KG1 (cell line): Measurements from ENCODE around the gene ANKUB1.
"Not testable (repeated sequence)": the region's sequence is repeated elsewhere in the genome, so short reads cannot be mapped to it uniquely, and the experiment has no call there.

Experiments
- DNase-seq: peaks from one replicate; lab custom pipeline; 2025; lab: John Stamatoyannopoulos, UW

Gene ANKUB1

GRCh38 chr3:149792452-149793270 lies at the start of gene ANKUB1:
TSS of gene ANKUB1 (minus strand) at chr3:149792554. CDS start at chr3:149792366, 188 bp downstream.
- no peak for DNase-seq

DNA sequence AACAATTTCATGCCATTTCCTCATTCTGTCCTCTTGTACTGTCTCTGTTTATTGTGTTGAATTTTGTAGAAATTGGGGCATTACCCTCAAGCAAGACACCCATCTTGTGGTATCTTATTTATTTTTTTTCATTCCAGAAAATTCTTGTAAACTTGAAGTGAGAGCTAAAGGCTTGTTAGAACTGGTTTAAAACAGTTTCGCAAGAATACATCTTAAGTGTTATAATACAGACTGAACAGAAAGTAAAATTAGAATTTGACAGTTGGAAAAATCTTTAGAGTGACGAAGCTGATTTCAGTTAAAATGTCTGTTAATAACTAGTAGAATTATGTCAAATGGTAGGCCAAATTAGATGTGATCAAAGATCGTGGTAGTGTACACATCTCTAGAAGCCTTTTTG lies 47.5 kb upstream of the ANKUB1 start:
- no peak for DNase-seq

- DNase-seq: not testable (repeated sequence)
Observed at GRCh38 chr3:149839469-149839868, 47.1 kb upstream of the ANKUB1 start.

GRCh38 chr3:149838491-149838890 lies 46.1 kb upstream of the ANKUB1 start:
- DNase-seq: not testable (repeated sequence)

DNA sequence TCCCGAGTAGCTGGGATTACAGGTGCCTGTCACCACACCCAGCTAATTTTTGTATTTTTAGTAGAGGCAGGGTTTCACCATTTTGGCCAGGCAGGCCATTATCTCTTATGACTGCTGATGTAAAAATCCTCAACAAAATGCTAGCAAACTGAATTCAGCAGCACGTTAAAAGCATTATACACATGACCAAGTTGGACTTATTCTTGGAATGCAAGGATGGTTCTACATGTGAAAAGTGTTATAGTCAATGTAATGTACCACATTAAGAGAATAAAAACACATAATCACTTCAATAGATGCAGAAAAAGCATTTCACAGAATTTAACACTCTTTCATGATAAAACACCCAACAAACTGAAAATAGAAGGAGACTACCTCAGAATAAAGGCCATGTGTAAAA lies 40.9 kb upstream of the ANKUB1 start:
- DNase-seq: no peak

- no peak for DNase-seq
Observed at GRCh38 chr3:149832086-149832485, 39.7 kb upstream of the ANKUB1 start.

- no peak for DNase-seq
Observed at GRCh38 chr3:149831321-149831720, 39.0 kb upstream of the ANKUB1 start.

GRCh38 chr3:149830902-149831301 lies 38.5 kb upstream of the ANKUB1 start:
- no peak for DNase-seq

DNA sequence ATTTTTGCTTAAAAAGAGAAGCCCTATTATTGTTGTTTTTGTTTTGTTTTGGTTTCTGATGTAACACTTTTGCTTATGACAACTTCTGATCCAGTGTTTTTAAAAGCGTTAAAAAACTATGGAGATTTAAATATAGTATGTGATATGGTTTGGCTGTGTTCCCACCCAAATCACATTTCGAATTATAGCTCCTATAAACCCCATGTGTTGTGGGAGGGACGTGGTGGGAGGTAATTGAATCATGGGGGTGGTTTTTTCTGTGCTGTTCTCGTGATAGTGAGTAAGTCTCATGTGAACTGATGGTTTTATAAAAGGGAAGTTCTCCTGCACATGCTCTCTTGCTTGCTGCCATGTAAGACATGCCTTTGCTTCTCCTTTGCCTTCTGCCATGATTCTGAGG lies 37.3 kb upstream of the ANKUB1 start:
- DNase-seq: not testable (repeated sequence)

GRCh38 chr3:149828390-149828789 lies 36.0 kb upstream of the ANKUB1 start:
- no peak for DNase-seq

DNA sequence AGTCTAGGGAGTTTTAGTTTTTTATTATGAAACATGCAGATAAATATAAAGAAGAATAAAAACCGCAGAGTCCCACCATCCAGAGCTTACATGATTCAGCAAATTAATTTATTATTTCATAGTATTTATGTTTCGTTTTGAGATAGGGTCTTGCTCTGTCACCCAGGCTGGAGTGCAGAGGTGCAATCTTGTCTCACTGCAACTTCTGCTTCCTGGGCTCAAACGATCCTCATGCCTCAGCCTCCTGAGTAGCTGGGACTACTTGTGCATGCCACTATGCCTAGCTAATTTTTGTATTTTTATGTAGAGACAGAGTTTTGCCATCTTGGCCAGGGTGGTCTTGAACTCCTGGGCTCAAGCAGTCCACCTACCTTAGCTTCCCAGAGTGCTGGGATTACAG lies 34.3 kb upstream of the ANKUB1 start:
- DNase-seq: no peak

DNA sequence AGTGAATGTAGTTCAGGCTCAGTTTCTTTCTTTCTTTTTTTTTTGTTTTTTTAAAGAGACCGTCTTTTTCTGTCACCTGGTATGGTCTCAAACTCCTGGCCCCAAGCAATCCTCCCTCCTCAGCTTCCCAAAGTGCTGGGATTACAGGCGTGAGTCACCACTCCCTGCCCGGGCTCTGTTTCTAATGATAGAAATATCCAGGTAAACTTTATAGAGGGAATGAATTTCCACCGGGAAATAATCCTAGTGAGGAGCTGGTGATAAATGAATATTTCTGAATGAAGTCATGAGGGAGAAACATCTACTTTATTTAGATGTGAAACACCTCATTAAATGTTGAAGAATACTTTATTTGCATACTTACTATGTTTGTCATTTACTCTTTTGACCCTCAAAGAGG lies 27.8 kb upstream of the ANKUB1 start:
- no peak for DNase-seq

DNA sequence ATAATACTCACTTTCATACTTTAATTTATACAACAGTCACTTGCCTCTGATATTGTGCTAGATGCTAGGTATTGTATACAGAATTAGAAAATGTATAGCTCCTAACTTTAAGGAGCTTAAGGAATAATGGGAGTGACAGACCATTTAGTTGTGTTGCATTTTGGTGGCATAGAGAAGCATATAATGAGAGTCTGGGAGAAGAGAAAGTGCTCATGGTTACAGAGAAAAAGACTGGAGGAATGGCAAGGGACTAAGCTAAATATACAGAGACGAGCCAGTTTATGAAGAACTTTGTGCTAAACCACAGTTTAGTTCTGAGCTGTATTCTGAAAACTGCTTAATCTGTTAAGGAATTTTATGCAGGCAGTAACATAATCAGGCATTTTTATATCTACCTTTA lies 27.1 kb upstream of the ANKUB1 start:
- no peak for DNase-seq

DNA sequence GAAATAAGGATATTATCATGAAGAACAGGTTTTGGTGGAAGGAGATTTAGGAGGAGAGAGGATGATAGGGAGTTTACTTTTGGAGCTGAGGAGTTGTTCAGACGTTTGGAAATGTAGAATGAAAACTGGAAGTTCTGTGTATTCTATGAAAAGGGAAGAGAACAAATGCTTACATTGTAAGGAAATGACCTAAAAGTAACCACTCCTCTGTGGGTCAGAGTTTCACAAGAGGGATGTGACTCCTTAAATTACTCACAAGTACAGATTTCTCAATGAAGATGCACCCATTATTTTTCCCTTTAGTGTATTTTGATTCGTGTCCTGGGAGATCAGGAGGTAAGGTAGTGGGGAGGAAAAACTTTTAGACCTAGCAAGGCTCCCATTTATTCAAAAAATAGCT lies 24.6 kb upstream of the ANKUB1 start:
- DNase-seq: no peak

GRCh38 chr3:149816311-149816710 lies 24.0 kb upstream of the ANKUB1 start:
- no peak for DNase-seq

GRCh38 chr3:149815728-149816127 lies 23.4 kb upstream of the ANKUB1 start:
- DNase-seq: no peak

DNA sequence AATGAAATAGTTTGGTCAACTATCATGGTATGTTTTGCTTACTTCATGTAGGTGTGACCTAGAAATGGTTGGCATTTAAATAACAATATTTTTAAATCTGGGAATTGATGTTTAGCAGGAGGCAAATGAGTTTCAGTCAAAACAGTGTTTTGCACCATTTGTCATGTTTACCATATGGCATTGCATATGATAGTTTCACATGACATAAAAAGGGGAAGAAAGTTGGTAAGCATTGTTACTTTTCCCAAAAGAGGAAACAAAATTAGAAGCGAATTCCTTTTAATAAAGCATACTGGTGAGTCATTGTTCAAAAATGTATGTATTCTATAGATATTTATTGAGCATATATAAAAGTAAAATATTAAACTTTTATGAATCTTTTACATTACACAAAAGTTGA lies 23.0 kb upstream of the ANKUB1 start:
- no peak for DNase-seq

- DNase-seq: no peak
Observed at GRCh38 chr3:149813367-149814281, 21.3 kb upstream of the ANKUB1 start.

GRCh38 chr3:149812606-149813366 lies 20.4 kb upstream of the ANKUB1 start, which contains the start of gene RNF13:
TSS of gene RNF13 (plus strand) at chr3:149813215. CDS start at chr3:149846027, 32,812 bp downstream.
- peak; percentile 91 for DNase-seq

GRCh38 chr3:149812165-149812605 lies 19.8 kb upstream of the ANKUB1 start:
- DNase-seq: no peak

DNA sequence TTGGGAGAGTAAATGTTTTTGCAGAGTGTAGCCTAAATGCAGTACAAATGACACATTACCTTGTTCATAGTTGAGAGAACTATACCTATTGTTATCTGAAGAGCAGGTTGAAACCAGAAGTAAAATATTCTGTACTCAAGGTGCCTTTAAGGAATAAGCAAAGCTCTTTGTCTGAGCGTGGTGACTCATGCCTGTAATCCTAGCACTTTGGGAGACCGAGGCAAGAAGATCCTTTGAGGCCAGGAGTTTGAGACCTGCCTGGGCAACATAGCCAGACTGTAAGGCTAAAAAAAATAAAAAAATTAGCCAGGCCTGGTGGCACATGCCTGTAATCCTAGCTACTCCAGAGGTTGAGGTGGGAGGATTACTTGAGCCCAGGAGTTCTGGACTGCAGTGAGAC lies 18.5 kb upstream of the ANKUB1 start:
- DNase-seq: no peak

GRCh38 chr3:149809699-149810098 lies 17.3 kb upstream of the ANKUB1 start:
- DNase-seq: no peak
